Hematopoietic multipotent progenitor cell treated with erythropoietin and hydrocortisone succinate and interleukin-3 and kit ligand, for 17 days (in vitro differentiated cells): Measurements from ENCODE around the gene CACNA1C.

Source experiments
- DNase-seq: peaks from one replicate; pipeline ENCODE4 v3.0.0-alpha.2; 2015; ENCODE audit warnings: low spot score

Gene CACNA1C

GRCh38 chr12:2596441-2596840, 543.7 kb downstream of the CACNA1C start:
- DNase-seq = no peak

- no peak for DNase-seq
Observed at GRCh38 chr12:2605301-2605700, 552.5 kb downstream of the CACNA1C start.

GRCh38 chr12:2606186-2606910, 553.6 kb downstream of the CACNA1C start:
- DNase-seq = no peak

GRCh38 chr12:2607881-2608607, 555.3 kb downstream of the CACNA1C start:
- DNase-seq = no peak

- DNase-seq = no peak
Observed at GRCh38 chr12:2608608-2608945, 555.8 kb downstream of the CACNA1C start.

- DNase-seq = no peak
Observed at GRCh38 chr12:2609020-2609419, 556.2 kb downstream of the CACNA1C start.

GRCh38 chr12:2610358-2610757, 557.6 kb downstream of the CACNA1C start:
- no peak for DNase-seq

GRCh38 chr12:2613326-2614073, 560.7 kb downstream of the CACNA1C start:
- DNase-seq = no peak

GRCh38 chr12:2614341-2614740, 561.6 kb downstream of the CACNA1C start:
- DNase-seq = no peak

- DNase-seq = no peak
Observed at GRCh38 chr12:2615665-2616402, 563.0 kb downstream of the CACNA1C start.

- DNase-seq = no peak
Observed at GRCh38 chr12:2616763-2617162, 564.0 kb downstream of the CACNA1C start.

GRCh38 chr12:2617365-2617764, 564.6 kb downstream of the CACNA1C start:
- no peak for DNase-seq

- no peak for DNase-seq
Observed at GRCh38 chr12:2618291-2618995, 565.7 kb downstream of the CACNA1C start.

- DNase-seq = no peak
Observed at GRCh38 chr12:2619136-2619535, 566.3 kb downstream of the CACNA1C start.

- no peak for DNase-seq
Observed at GRCh38 chr12:2622460-2622859, 569.7 kb downstream of the CACNA1C start.

- DNase-seq = no peak
Observed at GRCh38 chr12:2623472-2623871, 570.7 kb downstream of the CACNA1C start.

GRCh38 chr12:2624543-2625288, 571.9 kb downstream of the CACNA1C start:
- DNase-seq = no peak

GRCh38 chr12:2625289-2625612, 572.5 kb downstream of the CACNA1C start:
- DNase-seq = no peak

GRCh38 chr12:2627076-2627834, 574.5 kb downstream of the CACNA1C start:
- no peak for DNase-seq

GRCh38 chr12:2627835-2628191, 575.0 kb downstream of the CACNA1C start:
- no peak for DNase-seq
